Retina (tissue), 1 donor: ENCODE measurements around the gene THADA.
"Not testable (repeated sequence)": the region's sequence is repeated elsewhere in the genome, so short reads cannot be mapped to it uniquely, and the experiment has no call there.

ENCODE experiments used
- DNase-seq: peaks from one replicate; pipeline ENCODE4 v3.0.0-alpha.2; 2016

The THADA gene

DNA sequence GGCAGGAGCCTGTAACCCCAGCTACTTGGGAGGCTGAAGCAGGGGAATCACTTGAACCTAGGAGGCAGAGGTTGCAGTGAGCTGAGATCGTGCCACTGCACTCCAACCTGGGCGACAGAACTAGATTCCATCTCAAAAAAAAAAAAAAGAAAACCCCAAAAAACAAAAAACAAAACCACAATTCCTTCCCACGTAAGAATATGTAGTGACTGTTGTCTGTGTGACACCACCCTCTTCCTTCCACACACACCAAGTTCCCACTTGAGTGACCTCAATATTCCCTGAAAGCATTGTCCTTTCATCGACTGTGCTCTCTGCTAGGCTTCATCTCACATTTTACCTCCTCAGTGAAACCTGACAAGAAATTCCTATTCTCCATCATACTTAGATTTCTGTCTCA is 8.8 kb upstream of the THADA start:
- DNase-seq, result no peak

DNA sequence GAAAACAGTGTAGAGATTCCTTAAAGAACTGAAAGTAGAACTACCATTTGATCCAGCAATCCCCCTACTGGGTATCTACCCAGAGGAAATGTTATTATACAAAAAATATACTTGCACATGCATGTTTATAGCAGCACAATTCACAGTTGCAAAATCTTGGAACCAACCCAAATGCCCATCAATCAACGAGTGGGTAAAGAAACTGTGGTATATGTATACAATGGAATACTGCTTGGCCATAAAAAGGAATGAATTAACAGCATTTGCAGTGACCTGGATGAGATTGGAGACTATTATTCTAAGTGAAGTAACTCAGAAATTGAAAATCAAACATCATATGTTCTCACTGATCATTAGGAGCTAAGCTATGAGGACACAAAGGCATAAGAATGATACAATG is 4.8 kb upstream of the THADA start:
- not testable (repeated sequence) for DNase-seq

DNA sequence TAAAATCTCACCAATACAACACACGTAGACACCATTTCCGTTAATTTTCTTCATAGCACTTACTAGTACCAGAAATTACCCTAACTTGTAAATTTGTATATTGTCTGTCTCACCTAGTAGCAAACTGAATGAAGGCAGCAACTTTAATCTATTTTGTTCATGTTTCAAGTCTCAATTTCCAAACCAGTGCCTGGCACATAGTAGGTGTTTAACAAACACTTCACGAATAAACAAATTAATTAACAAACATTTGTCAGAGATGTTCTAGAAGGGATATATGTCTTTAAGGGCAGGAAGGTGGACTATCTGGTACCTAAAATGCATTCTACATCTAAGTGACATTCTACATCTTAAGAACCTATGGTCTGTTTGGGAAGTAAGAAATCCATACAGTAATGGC is 963 bp downstream of the THADA start:
- DNase-seq, result no peak

DNA sequence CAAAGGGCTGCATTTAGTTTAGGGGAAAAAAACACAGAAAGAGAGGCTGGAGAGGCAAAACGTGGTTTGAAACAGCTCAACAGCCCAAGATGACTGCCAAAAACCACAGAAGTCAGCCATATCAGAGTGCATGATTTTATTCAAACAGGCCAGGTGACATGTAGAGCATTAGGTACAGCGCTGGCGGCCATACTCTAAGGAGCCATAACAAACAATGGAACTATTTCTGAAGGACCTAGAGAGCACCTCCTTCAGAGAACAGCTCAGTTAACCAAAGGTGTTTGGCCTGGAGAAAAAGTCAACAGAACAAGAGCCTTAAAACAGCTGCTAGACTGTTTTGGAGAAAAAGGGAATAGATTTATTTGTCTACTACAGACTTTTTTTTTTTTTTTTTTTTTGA is 2.6 kb downstream of the THADA start:
- DNase-seq, result no peak

DNA sequence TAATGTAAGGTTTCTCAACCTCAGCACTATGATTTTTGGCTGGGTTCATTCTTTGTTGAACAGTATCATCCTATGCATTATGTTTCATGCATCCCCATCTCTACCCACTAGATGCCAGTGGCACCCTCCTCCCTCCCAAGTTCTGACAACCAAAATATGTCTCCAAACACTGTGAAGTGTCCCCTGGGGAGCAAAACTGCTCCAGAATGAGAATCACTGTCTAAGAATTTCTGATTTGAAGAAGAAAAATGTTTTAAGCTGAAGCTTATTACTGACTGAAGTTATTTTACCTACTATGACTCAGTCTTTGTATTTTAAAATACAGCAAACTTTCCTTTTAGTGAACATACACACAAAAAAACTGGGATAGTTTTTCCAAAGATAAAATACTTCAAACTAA is 3.4 kb downstream of the THADA start:
- no peak for DNase-seq

DNA sequence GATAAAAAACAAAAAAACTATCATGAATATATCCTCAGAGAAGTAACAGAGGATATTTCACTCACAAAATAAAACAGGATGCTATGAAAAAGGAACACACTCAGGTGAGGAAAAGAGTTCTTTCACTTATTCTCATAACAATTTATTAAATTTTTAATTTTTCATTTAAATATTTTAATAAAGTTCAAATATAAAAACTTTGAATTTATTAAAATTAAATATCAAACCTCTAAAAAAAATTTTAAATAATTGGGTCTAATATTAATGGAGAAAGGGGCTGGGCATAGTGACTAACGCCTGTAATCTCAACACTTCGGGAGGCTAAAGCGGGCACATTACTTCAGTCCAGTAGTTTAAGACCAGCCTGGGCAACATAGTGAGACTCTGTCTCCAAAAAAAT is 10.1 kb downstream of the THADA start:
- DNase-seq, result no peak

DNA sequence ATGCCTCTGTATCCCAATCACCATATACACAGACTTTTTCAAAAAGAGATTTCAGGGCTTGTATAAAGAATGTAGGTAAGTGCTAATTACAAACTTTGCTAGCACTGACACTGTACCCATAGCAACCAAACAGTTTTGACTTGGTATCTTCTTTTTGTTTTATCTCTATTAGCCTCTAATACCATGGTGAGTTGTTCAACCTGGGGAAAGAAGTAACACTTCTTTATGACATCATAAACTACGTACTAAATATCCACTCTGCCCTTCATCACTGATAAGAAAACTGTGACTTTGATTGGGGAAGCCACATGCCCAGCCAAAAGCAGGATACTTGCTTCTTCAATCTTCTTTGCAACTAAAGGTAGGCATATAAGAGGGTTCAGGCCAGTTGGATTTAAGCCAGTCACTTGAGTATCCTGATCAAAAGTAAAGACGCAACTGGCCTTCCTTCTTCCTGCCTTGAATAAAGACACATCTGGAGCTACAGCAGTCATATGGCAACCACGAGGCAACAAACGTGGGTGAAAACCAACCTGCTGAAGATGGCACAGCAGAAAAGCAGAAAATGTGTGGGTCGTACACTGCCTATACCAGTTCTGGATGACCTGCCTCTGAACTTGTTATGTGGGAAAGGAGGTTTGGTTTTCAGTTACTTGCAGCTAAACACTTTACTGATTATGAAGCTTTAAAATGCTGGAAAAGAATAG is 16.4 kb downstream of the THADA start:
- DNase-seq, result no peak

DNA sequence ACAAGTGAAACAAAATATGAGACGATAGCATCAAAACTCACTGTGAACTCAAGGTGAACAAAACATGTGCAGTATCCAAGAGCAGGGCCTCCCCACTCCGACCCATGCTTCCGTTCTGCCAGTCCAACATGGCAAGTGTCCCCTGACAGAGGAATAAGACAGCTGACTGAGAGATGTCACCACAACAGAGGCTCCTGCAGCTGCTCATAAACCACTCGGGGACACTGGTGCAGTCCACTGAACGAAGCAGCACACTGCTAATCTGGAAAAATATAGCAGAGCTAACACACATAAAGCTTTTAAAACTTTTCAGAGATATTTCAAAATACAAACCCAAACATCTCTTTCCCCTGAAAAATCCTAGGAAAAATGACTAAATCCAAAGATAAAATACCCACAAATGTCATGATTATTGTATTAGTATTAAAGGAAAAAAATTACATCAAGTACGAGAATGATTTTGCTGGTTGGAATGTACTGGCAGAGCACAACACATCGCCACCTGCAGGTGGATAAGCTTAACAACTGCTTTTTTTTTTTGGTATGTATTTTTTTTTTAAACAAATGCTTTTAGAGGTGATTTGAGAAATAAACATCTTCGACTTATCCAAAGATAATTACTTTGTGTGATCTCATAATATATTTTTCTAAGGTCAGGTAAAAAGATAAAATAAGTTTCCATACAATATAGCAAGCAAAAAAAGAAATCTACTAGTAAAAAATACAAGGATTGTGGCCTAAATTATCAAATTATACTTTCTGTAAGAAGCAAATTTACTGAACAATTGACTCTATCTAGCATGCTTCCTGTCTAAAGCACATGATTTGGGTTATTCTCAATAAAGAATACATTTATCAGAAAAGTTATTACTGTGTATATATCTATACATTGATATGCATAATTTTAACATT is 18.6 kb downstream of the THADA start:
- peak; percentile 21 for DNase-seq

DNA sequence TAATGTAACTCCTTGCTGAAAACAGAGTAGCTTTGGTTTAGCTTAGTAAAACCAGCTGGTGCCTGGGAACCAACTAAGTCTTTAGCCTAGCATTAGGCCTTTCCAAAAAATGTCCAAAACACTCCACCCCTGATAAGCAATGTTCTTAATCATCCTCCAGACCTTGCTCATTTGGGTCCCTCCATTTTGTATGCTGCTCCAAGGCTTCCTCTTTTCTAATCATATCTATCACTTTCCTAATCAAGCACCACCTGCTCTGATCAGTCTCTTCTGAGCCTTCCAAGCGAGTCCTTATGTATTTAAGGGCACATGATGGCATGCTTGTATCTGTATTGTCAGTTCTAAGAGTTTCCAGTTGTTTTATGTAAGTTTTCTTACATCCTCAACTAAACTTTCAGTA is 23.6 kb downstream of the THADA start:
- DNase-seq, result no peak

DNA sequence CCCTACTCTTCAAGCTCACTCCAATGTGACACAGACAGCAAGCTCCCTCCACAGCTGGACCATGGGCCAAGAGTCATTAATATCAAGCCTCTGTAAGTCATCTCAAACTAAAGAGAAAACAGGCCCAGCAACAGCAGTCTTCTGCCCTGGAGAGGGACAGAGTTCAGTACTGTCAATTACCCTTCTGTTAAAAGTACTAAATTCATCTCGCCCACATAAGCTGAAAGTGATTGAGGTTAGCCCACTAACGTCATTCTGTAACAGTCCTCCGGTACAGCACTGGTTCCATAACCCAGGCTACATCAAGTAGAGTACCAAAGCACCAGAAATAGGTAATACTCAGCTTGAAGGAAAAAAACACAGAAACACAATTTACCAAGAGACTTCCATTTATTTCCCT is 25.9 kb downstream of the THADA start:
- DNase-seq, result no peak

DNA sequence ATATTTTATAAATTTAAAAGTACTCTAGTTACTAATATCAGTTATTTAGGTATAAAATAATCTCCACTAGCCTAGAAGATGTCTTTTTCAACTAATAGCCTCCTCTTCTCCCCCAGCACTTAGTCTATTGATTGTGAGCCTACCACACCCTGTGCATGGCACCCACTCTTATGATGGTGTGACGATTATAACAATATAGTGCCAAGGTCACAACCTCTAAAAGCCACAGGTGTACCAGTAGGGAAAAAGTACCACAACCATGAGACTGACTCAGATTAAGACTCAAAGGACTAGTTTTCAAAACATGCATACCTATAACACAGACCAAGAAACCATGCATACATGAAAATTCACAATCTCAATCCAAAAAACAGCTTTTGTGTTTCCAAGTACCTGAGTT is 27.6 kb downstream of the THADA start:
- no peak for DNase-seq

DNA sequence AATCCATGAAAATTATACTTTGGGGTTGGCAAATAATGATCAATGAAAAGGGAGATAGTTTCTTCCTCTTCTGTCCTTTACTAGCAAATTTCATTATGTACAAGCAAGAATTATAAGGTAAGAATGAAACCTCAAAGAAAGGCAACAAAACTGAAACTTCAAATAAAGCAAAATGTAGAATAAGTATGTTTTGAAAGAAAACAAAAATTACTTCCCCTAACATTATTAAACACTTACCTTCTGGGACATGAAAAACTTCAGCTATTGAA is 29.4 kb downstream of the THADA start:
- no peak for DNase-seq

DNA sequence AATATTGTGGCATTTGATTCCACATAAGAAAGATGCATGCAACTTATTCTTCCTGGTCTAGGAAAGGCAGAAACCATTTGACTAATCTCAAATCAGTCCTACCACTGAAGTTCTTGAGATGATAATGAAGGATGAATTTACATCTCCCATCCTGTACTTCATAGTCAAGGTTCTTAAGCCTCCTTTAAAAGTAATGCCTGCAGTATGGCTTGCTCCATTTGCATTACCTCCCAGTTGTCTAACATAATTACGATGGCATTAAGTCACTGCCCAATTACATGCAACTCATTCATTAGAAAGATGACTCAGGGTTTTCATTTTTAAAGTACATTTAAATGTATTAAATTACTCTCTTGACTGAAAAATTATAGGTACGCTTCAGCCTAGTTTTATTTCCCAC is 32.2 kb downstream of the THADA start:
- DNase-seq, result no peak

DNA sequence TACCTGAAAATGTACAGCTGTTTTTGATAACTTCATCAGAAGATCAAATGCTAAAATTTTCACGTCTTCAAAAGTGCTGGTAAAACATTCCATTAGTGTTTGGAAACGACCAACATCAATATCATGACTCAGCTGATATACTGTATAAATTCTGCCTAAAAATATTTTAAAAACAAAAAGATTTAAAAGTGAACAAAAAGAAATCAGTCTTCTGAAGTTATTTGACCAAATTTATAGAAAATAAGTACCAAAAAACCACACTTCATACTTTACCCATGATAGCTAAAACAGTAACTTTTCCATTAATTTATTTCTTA is 35.6 kb downstream of the THADA start:
- no peak for DNase-seq

DNA sequence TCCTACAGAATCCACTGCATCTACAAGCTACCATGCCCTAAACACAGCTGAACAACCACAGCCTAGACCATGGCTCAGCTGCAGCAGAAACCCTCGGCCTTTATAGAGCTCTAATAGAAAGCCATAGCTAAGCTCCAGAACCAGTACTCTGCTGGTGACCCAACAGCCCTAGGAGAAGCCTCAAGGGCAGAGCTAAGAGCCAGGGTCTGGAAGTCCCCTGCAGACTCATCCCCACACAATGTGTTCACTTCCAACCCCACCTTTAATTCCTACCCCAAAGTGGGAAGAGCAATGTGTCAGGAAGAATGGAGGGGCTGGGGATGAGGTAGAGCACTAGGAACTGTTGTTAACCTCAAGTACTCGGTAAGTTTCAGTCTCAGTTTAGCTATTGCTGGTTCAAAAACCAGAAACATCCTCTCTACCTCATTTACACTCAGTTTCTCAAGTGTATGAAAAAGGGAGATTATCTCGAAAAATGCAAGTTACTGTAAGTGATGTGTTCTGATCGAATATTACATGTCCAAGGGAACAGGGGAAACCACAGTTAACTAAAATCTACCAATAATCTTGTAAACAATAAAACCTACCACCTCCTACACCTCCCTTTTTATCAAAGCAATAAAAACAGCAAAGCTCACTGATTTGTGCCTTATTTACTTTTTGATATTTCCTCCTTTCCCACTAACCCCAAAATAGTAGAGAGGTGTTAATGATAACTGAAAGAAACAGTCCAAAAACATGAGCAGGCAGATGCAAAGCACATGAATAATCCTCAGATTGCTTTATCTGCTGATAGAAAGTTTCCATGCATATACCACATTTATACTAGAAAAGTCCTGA is 36.2 kb downstream of the THADA start:
- no peak for DNase-seq

DNA sequence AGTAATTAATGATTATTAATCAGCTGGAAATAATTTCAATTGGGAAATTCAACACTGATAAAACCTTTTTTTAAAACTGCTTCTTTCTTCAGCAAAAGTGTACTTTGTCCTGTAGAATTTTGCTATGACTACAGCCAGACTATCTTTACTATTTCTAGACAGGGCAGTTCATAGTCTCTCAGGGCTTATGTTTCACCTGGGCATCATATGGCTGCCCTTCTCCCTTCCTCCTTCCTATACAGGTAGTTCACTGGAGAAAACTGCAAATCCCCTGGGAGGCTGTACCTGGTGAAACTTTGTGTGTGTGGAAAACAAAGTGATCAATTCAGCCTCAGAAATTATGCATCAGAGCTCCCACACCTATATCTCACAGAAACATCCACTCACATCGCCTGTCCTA is 38.6 kb downstream of the THADA start:
- DNase-seq, result no peak

DNA sequence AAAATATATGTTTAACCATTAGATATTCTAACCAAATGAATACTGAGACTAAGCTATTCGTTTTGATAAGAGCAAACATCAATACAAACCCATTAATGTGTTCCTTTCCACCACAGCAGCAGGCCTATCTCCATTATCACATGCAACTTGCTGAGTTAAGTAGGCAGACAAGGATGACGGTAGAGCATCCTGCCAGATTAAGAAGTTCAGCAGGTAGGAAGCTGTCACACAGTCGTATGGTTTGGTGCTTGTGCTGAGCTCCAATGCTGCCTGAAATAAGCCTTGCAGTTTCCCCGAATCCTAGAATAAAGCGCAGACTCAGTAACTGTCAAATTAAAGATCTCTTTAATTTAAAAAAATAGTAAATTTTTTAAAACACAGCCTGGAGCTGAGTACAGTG is 39.6 kb downstream of the THADA start:
- no peak for DNase-seq

DNA sequence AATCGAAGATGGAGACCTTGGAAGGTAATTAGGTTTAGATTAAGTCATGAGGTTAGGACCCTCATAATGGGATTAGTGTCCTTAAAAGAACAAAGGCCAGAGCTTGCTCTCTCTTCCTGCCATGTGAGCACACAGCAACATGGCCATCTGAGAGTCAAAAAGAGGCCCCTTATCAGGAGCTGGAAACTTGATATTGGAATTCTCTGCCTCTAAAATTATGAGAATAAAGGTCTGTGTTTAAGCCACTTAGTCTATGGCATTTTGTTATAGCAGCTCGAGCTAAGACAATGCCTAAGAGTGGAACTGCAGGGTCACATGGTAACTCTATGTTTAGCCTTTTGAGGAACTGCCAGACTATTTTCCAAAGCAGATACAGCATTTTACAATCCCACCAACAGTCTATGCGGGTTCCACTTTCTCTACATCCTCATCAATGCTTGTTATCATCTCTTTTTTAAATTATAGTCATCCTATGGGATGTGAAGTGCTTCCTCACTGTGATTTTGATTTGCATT is 42.4 kb downstream of the THADA start:
- DNase-seq, result no peak

DNA sequence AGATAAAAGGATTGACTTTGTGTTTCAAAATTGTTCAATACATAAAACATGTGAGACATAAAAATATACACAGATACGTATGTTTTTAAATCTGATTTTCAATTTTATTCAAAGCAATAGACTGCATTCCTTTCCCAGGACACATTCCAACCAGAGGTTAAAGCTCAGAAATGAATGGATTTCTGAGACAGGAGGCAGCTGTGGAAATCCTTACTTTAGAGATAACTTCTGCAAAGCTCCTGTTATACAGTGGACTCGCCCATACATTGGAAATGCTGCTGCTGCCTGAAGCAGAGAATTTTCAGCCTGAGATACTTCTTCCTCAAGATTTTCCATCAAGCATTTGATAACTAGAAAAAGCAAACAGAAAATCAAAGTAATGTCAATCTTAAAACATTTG is 43.8 kb downstream of the THADA start:
- no peak for DNase-seq

DNA sequence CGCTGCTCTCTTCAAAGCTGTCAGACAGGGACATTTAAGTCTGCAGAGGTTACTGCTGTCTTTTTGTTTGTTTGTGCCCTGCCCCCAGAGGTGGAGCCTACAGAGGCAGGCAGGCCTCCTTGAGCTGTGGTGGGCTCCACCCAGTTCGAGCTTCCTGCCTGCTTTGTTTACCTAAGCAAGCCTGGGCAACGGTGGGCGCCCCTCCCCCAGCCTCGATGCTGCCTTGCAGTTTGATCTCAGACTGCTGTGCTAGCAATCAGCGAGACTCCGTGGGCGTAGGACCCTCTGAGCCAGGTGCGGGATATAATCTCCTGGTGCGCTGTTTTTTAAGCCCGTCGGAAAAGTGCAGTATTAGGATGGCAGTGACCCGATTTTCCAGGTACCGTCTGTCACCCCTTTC is 47.5 kb downstream of the THADA start:
- DNase-seq, result not testable (repeated sequence)

DNA sequence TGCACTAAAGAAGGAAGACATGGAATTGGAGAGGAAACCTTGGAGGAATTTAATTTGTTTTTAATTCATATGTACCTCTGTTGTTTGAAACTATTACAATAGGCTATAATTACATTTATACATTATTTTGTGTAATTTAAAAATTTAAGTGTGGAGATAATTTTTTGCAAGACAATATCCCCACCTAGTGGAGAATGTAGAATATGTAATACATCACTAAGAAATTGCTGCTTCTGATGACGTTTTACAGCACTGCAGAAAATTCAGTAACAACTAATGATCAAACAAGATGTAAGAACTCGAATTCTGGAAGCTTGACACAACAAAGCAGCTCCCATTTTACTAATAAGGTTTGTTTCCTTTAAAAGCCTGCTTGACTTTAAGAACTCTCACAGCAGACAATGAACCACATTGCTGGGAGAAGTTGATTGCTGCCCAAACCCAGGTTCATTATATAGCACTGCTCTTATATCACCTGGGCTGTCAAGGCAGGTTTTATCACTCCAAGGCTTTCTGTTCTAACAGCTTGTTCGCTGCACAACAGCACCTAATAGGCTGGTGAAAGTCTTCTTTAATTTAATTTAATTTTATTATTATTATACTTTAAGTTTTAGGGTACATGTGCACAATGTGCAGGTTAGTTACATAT is 53.4 kb downstream of the THADA start:
- DNase-seq, result peak; percentile 12

DNA sequence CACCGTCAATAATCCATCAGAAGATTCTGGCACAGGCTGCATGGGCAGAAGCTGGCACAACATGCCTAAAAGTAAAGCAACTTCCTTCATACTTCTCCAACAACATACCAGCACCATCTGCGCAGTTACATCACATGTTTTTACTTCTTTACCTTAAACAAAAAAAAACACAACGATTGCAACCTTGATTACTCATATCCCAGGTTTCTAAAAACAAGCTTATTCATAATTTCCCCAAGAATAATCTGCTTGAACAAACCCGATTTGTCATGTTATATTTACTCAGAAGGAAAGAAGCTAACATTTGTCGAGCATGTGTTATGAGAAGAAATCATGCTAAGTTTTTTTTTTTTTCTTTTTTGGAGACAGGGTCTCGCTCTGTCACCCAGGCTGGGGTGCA is 54.7 kb downstream of the THADA start:
- no peak for DNase-seq
